K562 (cell line): ENCODE results near the gene PPM1N. TPM values are rescaled to one million over a fixed set of nuclear protein-coding genes. Genes with fewer than 3 reads are reported as not detected.

Source experiments
- CREM ChIP-seq: IDR thresholded peaks from 2 replicates; pipeline ENCODE4 v1.6.1; 2014; ENCODE audit warnings: antibody characterized with exemption, low read depth
- CSDE1 ChIP-seq, 2 experiments: fragments of 450-650 bp; IDR thresholded peaks; 2 replicates each; pipeline ENCODE4 v1.6.1; 2016; ENCODE audit warnings: mild to moderate bottlenecking in 1 of 2
- IFI16 ChIP-seq: fragments of 250-450 bp; sonication (Bioruptor Pico); IDR thresholded peaks from 2 replicates; pipeline ENCODE4 v2.1.2; 2022; ENCODE audit warnings: mild to moderate bottlenecking, inconsistent platforms
- KDM5B ChIP-seq: fragments of 200-600 bp; sonication (generic); IDR thresholded peaks from 2 replicates; pipeline ENCODE4 v1.6.1; 2012; ENCODE audit warnings: low read depth, mild to moderate bottlenecking, moderate library complexity, low read length, control low read depth, inconsistent platforms; ENCODE audit not compliant: insufficient replicate concordance
- MEF2D ChIP-seq: conservative IDR thresholded peaks from 2 replicates; pipeline ENCODE4 v1.6.1; 2016; ENCODE audit warnings: low read depth, missing genetic modification characterization, missing compliant biosample characterization
- POLR2AphosphoS5 ChIP-seq: IDR thresholded peaks from 2 replicates; pipeline ENCODE4 v1.6.1; 2011; ENCODE audit warnings: mild to moderate bottlenecking, low read depth, low read length, moderate library complexity; ENCODE audit not compliant: control insufficient read depth, insufficient read depth
- PURB ChIP-seq: sonication (generic); formaldehyde crosslinking; IDR thresholded peaks from 2 replicates; pipeline ENCODE4 v1.9.0; 2021; ENCODE audit warnings: low read depth, mild to moderate bottlenecking, missing genetic modification reagents
- SREBF1 ChIP-seq: fragments of 150-350 bp; IDR thresholded peaks from 2 replicates; pipeline ENCODE4 v1.6.1; 2014; ENCODE audit warnings: antibody characterized with exemption, low read depth, low read length, borderline replicate concordance
- SUPT5H ChIP-seq: fragments of 450-650 bp; IDR thresholded peaks from 2 replicates; pipeline ENCODE4 v1.6.1; 2016
- TAF15 ChIP-seq: fragments of 200-400 bp; formaldehyde crosslinking; IDR thresholded peaks from 2 replicates; pipeline ENCODE4 v1.6.1; 2017; ENCODE audit warnings: mild to moderate bottlenecking, low read depth, low read length, moderate library complexity
- ZKSCAN3 ChIP-seq: fragments of 250-450 bp; sonication (Bioruptor Pico); IDR thresholded peaks from 2 replicates; pipeline ENCODE4 v1.4.0; 2020
- ZNF24 ChIP-seq: fragments of 450-650 bp; IDR thresholded peaks from 2 replicates; pipeline ENCODE4 v1.6.1; 2016
- polyA plus RNA-seq, 8 experiments: library from polyadenylated mRNA; depleted of rRNA in 4 of 8; stranded (reverse) in 5 of 8; unstranded in 3 of 8; fragments of >200 nt; fragmentation: Nextera tagmentation in 2 of 8; fragmentation: Illumina TruSeq in 1 of 8; extraction: Ambion mirVana in 2 of 8; extraction: Trizol in 1 of 8; gene quantifications; 2 replicates each; pipeline versions ENCODE4 v1.2.1 to v1.2.3, GENCODE V29; 2011 to 2014; ENCODE audit warnings: inconsistent platforms in 1 of 8, missing spikeins in 1 of 8
- total RNA-seq, 7 experiments: library from RNA; depleted of rRNA in 6 of 7; stranded (reverse); fragments of >200 nt in 6 of 7; fragmentation: Illumina TruSeq in 2 of 7; extraction: Trizol in 2 of 7; gene quantifications; 2 replicates each; pipeline versions ENCODE4 v1.2.1 to v1.2.3, GENCODE V29; 2011 to 2021; ENCODE audit warnings: low replicate concordance in 1 of 7
- TF ChIP-seq, protein P1 (sequence below), 2 experiments: fragments of 450-650 bp; formaldehyde crosslinking in 1 of 2; IDR thresholded peaks; 2 replicates each; pipeline versions ENCODE4 v1.4.0 to v1.6.1; 2014 to 2020; ENCODE audit warnings: mild to moderate bottlenecking in 2 of 2, borderline replicate concordance in 1 of 2, low read depth in 1 of 2
- TF ChIP-seq, protein P2 (sequence below): fragments of 450-650 bp; IDR thresholded peaks from 2 replicates; pipeline ENCODE4 v1.6.1; 2017; ENCODE audit warnings: mild to moderate bottlenecking, moderate library complexity
- TF ChIP-seq, protein P3 (sequence below): fragments of 450-650 bp; conservative IDR thresholded peaks from 2 replicates; pipeline ENCODE4 v1.6.1; 2016; ENCODE audit warnings: missing genetic modification characterization, low read depth, mild to moderate bottlenecking, missing compliant biosample characterization, moderate library complexity
- TF ChIP-seq, protein P4 (sequence below): sonication (generic); formaldehyde crosslinking; IDR thresholded peaks from 2 replicates; pipeline ENCODE4 v1.8.1; 2023; ENCODE audit warnings: mild to moderate bottlenecking, missing genetic modification reagents

PPM1N gene
- total and polyA plus RNA-seq, 9 of the 15 experiments (the other 6 are each of a cell fraction or from before 2014, with no cell fraction given) = 4.5 to 15.6 (median 8.7) TPM

DNA sequence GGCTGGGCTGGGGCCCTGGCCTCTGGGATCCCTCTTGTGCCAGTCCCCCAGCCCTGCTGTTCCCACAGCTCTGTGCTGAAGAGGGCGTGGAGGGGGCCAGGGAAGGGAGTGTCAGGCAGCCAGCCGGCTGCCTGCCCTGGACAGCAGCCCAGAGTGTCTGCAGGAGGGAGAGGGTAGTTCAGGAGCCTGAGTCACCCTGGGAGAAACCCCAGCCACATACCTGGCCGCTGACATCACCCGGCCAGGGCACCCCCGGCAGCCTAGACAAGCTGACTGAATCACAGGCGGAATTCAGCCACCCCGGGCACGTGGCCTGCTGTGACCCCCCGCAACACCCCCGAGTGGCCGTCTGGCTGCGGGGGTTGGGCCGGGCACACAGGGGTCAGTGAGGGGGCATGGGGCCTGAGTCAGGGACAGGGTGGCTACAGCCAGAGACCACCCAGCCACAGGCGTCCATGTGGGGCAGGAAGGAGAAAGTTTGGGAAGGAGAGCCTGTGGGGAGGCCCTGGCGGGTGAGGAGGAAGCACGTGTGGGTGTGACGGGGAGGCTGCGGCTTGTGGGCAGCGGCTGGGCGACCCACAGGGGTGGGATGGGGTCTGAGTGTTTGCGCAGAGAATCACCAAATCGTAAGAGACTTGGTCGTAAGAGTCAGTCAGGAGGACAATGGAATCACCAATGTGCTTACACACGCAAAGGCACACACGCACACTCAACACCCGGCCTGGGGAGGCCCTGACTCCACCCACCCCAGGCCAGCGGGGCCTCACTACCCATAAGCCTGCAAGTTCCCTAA, 42.3 kb upstream of the PPM1N start (continued):
- TF ChIP-seq POLR2AphosphoS5 = 0 out of 2 replicates have a peak, but pooled peaks have one; percentile 16
- no peak for TF ChIP-seq PURB (CRISPR knock-in tag)
- TF ChIP-seq, protein P1, sequence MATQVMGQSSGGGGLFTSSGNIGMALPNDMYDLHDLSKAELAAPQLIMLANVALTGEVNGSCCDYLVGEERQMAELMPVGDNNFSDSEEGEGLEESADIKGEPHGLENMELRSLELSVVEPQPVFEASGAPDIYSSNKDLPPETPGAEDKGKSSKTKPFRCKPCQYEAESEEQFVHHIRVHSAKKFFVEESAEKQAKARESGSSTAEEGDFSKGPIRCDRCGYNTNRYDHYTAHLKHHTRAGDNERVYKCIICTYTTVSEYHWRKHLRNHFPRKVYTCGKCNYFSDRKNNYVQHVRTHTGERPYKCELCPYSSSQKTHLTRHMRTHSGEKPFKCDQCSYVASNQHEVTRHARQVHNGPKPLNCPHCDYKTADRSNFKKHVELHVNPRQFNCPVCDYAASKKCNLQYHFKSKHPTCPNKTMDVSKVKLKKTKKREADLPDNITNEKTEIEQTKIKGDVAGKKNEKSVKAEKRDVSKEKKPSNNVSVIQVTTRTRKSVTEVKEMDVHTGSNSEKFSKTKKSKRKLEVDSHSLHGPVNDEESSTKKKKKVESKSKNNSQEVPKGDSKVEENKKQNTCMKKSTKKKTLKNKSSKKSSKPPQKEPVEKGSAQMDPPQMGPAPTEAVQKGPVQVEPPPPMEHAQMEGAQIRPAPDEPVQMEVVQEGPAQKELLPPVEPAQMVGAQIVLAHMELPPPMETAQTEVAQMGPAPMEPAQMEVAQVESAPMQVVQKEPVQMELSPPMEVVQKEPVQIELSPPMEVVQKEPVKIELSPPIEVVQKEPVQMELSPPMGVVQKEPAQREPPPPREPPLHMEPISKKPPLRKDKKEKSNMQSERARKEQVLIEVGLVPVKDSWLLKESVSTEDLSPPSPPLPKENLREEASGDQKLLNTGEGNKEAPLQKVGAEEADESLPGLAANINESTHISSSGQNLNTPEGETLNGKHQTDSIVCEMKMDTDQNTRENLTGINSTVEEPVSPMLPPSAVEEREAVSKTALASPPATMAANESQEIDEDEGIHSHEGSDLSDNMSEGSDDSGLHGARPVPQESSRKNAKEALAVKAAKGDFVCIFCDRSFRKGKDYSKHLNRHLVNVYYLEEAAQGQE (IDR thresholded peaks at IDR 0.05; ENCODE audit: borderline replicate concordance) = peak; percentile 68
- TF ChIP-seq, protein P1 (CRISPR knock-in tag; IDR thresholded peaks at IDR 0.05; ENCODE audit: low read depth) = peak; percentile 60; the same call in 1 of the 2 replicates
- no peak for TF ChIP-seq IFI16
- TF ChIP-seq SUPT5H = no peak
- TF ChIP-seq CSDE1 (IDR thresholded peaks at IDR 0.05) = no peak
- no peak for TF ChIP-seq TAF15
- peak; percentile 32 for TF ChIP-seq KDM5B
- TF ChIP-seq CREM = peak; percentile 57; the same call in 1 of the 2 replicates
- TF ChIP-seq ZKSCAN3 = no peak
- TF ChIP-seq, protein P2, sequence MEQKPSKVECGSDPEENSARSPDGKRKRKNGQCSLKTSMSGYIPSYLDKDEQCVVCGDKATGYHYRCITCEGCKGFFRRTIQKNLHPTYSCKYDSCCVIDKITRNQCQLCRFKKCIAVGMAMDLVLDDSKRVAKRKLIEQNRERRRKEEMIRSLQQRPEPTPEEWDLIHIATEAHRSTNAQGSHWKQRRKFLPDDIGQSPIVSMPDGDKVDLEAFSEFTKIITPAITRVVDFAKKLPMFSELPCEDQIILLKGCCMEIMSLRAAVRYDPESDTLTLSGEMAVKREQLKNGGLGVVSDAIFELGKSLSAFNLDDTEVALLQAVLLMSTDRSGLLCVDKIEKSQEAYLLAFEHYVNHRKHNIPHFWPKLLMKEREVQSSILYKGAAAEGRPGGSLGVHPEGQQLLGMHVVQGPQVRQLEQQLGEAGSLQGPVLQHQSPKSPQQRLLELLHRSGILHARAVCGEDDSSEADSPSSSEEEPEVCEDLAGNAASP = no peak
- TF ChIP-seq, protein P3, sequence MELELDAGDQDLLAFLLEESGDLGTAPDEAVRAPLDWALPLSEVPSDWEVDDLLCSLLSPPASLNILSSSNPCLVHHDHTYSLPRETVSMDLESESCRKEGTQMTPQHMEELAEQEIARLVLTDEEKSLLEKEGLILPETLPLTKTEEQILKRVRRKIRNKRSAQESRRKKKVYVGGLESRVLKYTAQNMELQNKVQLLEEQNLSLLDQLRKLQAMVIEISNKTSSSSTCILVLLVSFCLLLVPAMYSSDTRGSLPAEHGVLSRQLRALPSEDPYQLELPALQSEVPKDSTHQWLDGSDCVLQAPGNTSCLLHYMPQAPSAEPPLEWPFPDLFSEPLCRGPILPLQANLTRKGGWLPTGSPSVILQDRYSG (tag) = 0 out of 2 replicates have a peak, but pooled peaks have one; percentile 55
- TF ChIP-seq MEF2D (tag) = peak; percentile 65; the same call in 1 of the 2 replicates
- no peak for TF ChIP-seq ZNF24
- TF ChIP-seq, protein P4, sequence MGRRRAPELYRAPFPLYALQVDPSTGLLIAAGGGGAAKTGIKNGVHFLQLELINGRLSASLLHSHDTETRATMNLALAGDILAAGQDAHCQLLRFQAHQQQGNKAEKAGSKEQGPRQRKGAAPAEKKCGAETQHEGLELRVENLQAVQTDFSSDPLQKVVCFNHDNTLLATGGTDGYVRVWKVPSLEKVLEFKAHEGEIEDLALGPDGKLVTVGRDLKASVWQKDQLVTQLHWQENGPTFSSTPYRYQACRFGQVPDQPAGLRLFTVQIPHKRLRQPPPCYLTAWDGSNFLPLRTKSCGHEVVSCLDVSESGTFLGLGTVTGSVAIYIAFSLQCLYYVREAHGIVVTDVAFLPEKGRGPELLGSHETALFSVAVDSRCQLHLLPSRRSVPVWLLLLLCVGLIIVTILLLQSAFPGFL (CRISPR knock-in tag) = no peak
- no peak for TF ChIP-seq SREBF1
